HEK293 (cell line): ENCODE measurements around the gene RPS27.

Experiments
- EGR2 ChIP-seq: fragments of 450-650 bp; formaldehyde crosslinking; IDR thresholded peaks from 2 replicates; pipeline ENCODE4 v1.5.1; 2016; ENCODE audit warnings: low read depth, missing biosample characterization, missing genetic modification characterization
- GLI2 ChIP-seq: fragments of 450-650 bp; formaldehyde crosslinking; IDR thresholded peaks from 2 replicates; pipeline ENCODE4; 2017; ENCODE audit warnings: missing biosample characterization, missing genetic modification characterization, low read depth, borderline replicate concordance
- GLIS2 ChIP-seq: fragments of 450-650 bp; formaldehyde crosslinking; IDR thresholded peaks from 2 replicates; pipeline ENCODE4 v1.5.1; 2016; ENCODE audit warnings: missing biosample characterization, missing genetic modification characterization
- HOXD13 ChIP-seq: sonication (generic); formaldehyde crosslinking; IDR thresholded peaks from 2 replicates; pipeline ENCODE4 v1.8.0; 2022; ENCODE audit warnings: missing genetic modification reagents, borderline replicate concordance
- PATZ1 ChIP-seq: fragments of 450-650 bp; formaldehyde crosslinking; IDR thresholded peaks from 2 replicates; pipeline ENCODE4 v1.5.1; 2016; ENCODE audit warnings: missing biosample characterization, missing genetic modification characterization
- PRDM6 ChIP-seq: fragments of 450-650 bp; formaldehyde crosslinking; IDR thresholded peaks from 2 replicates; pipeline ENCODE4 v1.5.1; 2017; ENCODE audit warnings: missing biosample characterization, missing genetic modification characterization
- ZBTB11 ChIP-seq: fragments of 450-650 bp; formaldehyde crosslinking; conservative IDR thresholded peaks from 2 replicates; pipeline ENCODE4 v1.5.1; 2016; ENCODE audit warnings: low read depth, missing biosample characterization, missing genetic modification characterization
- ZBTB48 ChIP-seq: fragments of 450-650 bp; formaldehyde crosslinking; IDR thresholded peaks from 2 replicates; pipeline ENCODE4 v1.5.1; 2016; ENCODE audit warnings: missing biosample characterization, missing genetic modification characterization
- ZFP37 ChIP-seq: fragments of 450-650 bp; formaldehyde crosslinking; IDR thresholded peaks from 2 replicates; pipeline ENCODE4 v1.5.1; 2016; ENCODE audit warnings: missing biosample characterization, missing genetic modification characterization
- ZNF211 ChIP-seq: fragments of 450-650 bp; formaldehyde crosslinking; IDR thresholded peaks from 2 replicates; pipeline ENCODE4 v1.5.1; 2016; ENCODE audit warnings: low read depth, missing biosample characterization, missing genetic modification characterization
- ZNF24 ChIP-seq: fragments of 450-650 bp; formaldehyde crosslinking; IDR thresholded peaks from 2 replicates; pipeline ENCODE4 v1.5.1; 2016; ENCODE audit warnings: missing biosample characterization, missing genetic modification characterization
- ZNF26 ChIP-seq: fragments of 450-650 bp; formaldehyde crosslinking; IDR thresholded peaks from 2 replicates; pipeline ENCODE4 v1.5.1; 2016; ENCODE audit warnings: missing biosample characterization, missing genetic modification characterization
- ZNF394 ChIP-seq: fragments of 450-650 bp; formaldehyde crosslinking; IDR thresholded peaks from 2 replicates; pipeline ENCODE4 v1.5.1; 2016; ENCODE audit warnings: missing biosample characterization, missing genetic modification characterization, mild to moderate bottlenecking, moderate library complexity, borderline replicate concordance
- ZNF449 ChIP-seq: fragments of 450-650 bp; formaldehyde crosslinking; IDR thresholded peaks from 2 replicates; pipeline ENCODE4 v1.5.1; 2017; ENCODE audit warnings: missing biosample characterization, mild to moderate bottlenecking, missing genetic modification characterization, moderate library complexity
- ZNF473 ChIP-seq: fragments of 450-650 bp; formaldehyde crosslinking; IDR thresholded peaks from 2 replicates; pipeline ENCODE4 v1.5.1; 2017; ENCODE audit warnings: missing biosample characterization, missing genetic modification characterization
- ZNF48 ChIP-seq: fragments of 450-650 bp; formaldehyde crosslinking; IDR thresholded peaks from 2 replicates; pipeline ENCODE4 v1.5.1; 2016; ENCODE audit warnings: missing biosample characterization, missing genetic modification characterization
- ZNF488 ChIP-seq: fragments of 450-650 bp; formaldehyde crosslinking; IDR thresholded peaks from 2 replicates; pipeline ENCODE4 v1.5.1; 2016; ENCODE audit warnings: missing biosample characterization, missing genetic modification characterization
- ZNF510 ChIP-seq: fragments of 450-650 bp; formaldehyde crosslinking; IDR thresholded peaks from 2 replicates; pipeline ENCODE4 v1.5.1; 2018; ENCODE audit warnings: mild to moderate bottlenecking, missing genetic modification characterization, missing biosample characterization; ENCODE audit not compliant: insufficient replicate concordance
- ZNF555 ChIP-seq: fragments of 450-650 bp; formaldehyde crosslinking; conservative IDR thresholded peaks from 2 replicates; pipeline ENCODE4 v1.5.1; 2017; ENCODE audit warnings: missing biosample characterization, mild to moderate bottlenecking, missing genetic modification characterization, inconsistent platforms
- ZNF645 ChIP-seq: fragments of 450-650 bp; formaldehyde crosslinking; IDR thresholded peaks from 2 replicates; pipeline ENCODE4; 2016; ENCODE audit warnings: missing biosample characterization, missing genetic modification characterization
- ZNF664 ChIP-seq: fragments of 450-650 bp; formaldehyde crosslinking; IDR thresholded peaks from 2 replicates; pipeline ENCODE4 v1.5.1; 2016; ENCODE audit warnings: missing biosample characterization, missing genetic modification characterization
- ZNF76 ChIP-seq: fragments of 450-650 bp; formaldehyde crosslinking; IDR thresholded peaks from 2 replicates; pipeline ENCODE4; 2016; ENCODE audit warnings: low read depth, missing biosample characterization, missing genetic modification characterization, borderline replicate concordance
- ZNF777 ChIP-seq: fragments of 450-650 bp; formaldehyde crosslinking; IDR thresholded peaks from 2 replicates; pipeline ENCODE4 v1.5.1; 2017; ENCODE audit warnings: missing biosample characterization, missing genetic modification characterization, borderline replicate concordance
- ZNF837 ChIP-seq: fragments of 450-650 bp; formaldehyde crosslinking; IDR thresholded peaks from 2 replicates; pipeline ENCODE4 v1.5.1; 2016; ENCODE audit warnings: missing biosample characterization, missing genetic modification characterization
- ZNF843 ChIP-seq: fragments of 450-650 bp; formaldehyde crosslinking; IDR thresholded peaks from 2 replicates; pipeline ENCODE4 v1.5.1; 2016; ENCODE audit warnings: missing biosample characterization, missing genetic modification characterization
- ZSCAN30 ChIP-seq: fragments of 450-650 bp; IDR thresholded peaks from 2 replicates; pipeline ENCODE4 v1.5.1; 2018; ENCODE audit warnings: missing biosample characterization, mild to moderate bottlenecking, missing genetic modification characterization, moderate library complexity

RPS27 gene

GRCh38 chr1:153967107-153967999 lies 23.2 kb upstream of the RPS27 start, which contains the start of gene CREB3L4 (continued):
- TF ChIP-seq ZNF449 (tag by site-specific recombination): no peak
- TF ChIP-seq PATZ1 (tag by site-specific recombination): peak; percentile 92
- no peak for TF ChIP-seq GLI2
- no peak for TF ChIP-seq ZNF48
- TF ChIP-seq ZNF24 (tag by site-specific recombination): peak; percentile 87
- peak; percentile 56 for TF ChIP-seq EGR2 (tag by site-specific recombination)
- TF ChIP-seq PRDM6 (tag by site-specific recombination): no peak
- 0 out of 2 replicates have a peak, but pooled peaks have one; percentile 54 for TF ChIP-seq HOXD13 (CRISPR knock-in tag)
- TF ChIP-seq ZNF488: no peak
- peak; percentile 69; the same call in 1 of the 2 replicates for TF ChIP-seq ZBTB48
- no peak for TF ChIP-seq ZNF837
- TF ChIP-seq ZNF645: no peak
- no peak for TF ChIP-seq ZNF510 (tag by site-specific recombination)
- peak; percentile 75 for TF ChIP-seq ZNF76
- no peak for TF ChIP-seq ZNF473
- no peak for TF ChIP-seq ZNF664 (tag by site-specific recombination)
- TF ChIP-seq ZBTB11 (tag by site-specific recombination): peak; percentile 78
- no peak for TF ChIP-seq ZNF777 (tag by site-specific recombination)
- TF ChIP-seq ZNF555 (tag by site-specific recombination): no peak
- no peak for TF ChIP-seq ZNF211 (tag by site-specific recombination)
- TF ChIP-seq ZNF843 (tag by site-specific recombination): peak; percentile 64; the same call in 1 of the 2 replicates
- peak; percentile 93 for TF ChIP-seq GLIS2
- no peak for TF ChIP-seq ZNF26 (tag by site-specific recombination)
- peak; percentile 80; the same call in 1 of the 2 replicates for TF ChIP-seq ZSCAN30 (tag by site-specific recombination)
- peak; percentile 81 for TF ChIP-seq ZNF394
- TF ChIP-seq ZFP37 (tag by site-specific recombination): peak; percentile 10; the same call in 1 of the 2 replicates
